IMR-90 (cell line): ENCODE data around the gene PCP2. TPM values are rescaled to one million over a fixed set of nuclear protein-coding genes. Genes with fewer than 3 reads are reported as not detected.

Experiments used
- CHD1 ChIP-seq: IDR thresholded peaks from 2 replicates; pipeline ENCODE4 v1.6.1; 2012; ENCODE audit warnings: low read depth, low read length, improper control_type of control experiment
- MXI1 ChIP-seq: IDR thresholded peaks from 2 replicates; pipeline ENCODE4 v1.6.1; 2012; ENCODE audit warnings: low read depth, mild to moderate bottlenecking, low read length, moderate library complexity, borderline replicate concordance
- SMC3 ChIP-seq: fragments of 150-350 bp; IDR thresholded peaks from 2 replicates; pipeline ENCODE4 v1.6.1; 2016; ENCODE audit warnings: low read depth, mild to moderate bottlenecking, antibody characterized with exemption, low read length, moderate library complexity
- USF2 ChIP-seq: fragments of 150-350 bp; IDR thresholded peaks from 2 replicates; pipeline ENCODE4 v1.6.1; 2017; ENCODE audit warnings: mild to moderate bottlenecking, antibody characterized with exemption, low read length, low read depth
- polyA plus RNA-seq, 3 experiments: library from polyadenylated mRNA; depleted of rRNA; stranded (reverse); fragments of >200 nt; gene quantifications; 2 replicates each; pipeline ENCODE4 v1.2.3, GENCODE V29; 2012; ENCODE audit warnings: low replicate concordance in 1 of 3
- total RNA-seq: library from RNA; depleted of rRNA; stranded (reverse); fragments of >200 nt; gene quantifications from 2 replicates; pipeline ENCODE4 v1.2.3, GENCODE V29; 2012

The PCP2 gene
- total and polyA plus RNA-seq, 2 of the 4 experiments (the other 2 are of a cell fraction), result not detected

GRCh38 chr19:7611541-7612279, 21.8 kb downstream of the PCP2 start (continued):
- TF ChIP-seq CHD1 (no peak), MXI1 (no peak), SMC3 (no peak), USF2 (no peak)
